ENCODE measurements around the gene SLC44A2. TPM values are rescaled to one million over a fixed set of nuclear protein-coding genes. Genes with fewer than 3 reads are reported as not detected.

SLC44A2 gene
- total RNA-seq, 2 donors from 2014 or later, result 186 to 200 TPM

DNA sequence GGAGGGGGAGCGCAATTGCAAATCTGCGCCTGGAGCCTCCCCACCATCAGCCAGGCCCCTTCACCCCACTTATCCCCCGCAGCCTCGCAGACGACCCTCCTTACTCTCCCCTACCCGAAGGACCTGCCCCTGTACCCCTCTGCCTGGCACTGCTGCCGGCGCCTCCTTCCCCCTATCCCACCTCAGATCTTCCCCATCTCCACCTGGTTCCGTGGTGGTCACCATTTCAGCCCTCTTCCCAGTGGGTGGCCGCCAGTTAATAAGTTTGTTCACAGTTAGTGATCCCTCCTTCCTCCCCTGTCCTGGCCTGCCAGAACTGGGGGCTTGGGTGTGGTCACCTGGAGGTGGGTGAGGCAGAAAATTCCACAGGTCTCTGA, 397 bp downstream of the SLC44A2 start:
- no peak overlapping the region for H3K4me3 Mint-ChIP-seq
- H3K27ac Mint-ChIP-seq, result no peak overlapping the region
- no peaks in the 10 kb centered on the region for H3K27me3 Mint-ChIP-seq
- DNase-seq, result no peak
- H3K4me1 Mint-ChIP-seq, result peaks cover 37% of the 10 kb centered on the region
- ATAC-seq, result no peak
- peaks cover 2% of the 10 kb centered on the region for H3K36me3 Mint-ChIP-seq (ENCODE audit: low read depth)
- H3K9me3 ChIP-seq (ENCODE audit: control insufficient read depth, low read length, poor library complexity, severe bottlenecking), result no peaks in the 10 kb centered on the region

DNA sequence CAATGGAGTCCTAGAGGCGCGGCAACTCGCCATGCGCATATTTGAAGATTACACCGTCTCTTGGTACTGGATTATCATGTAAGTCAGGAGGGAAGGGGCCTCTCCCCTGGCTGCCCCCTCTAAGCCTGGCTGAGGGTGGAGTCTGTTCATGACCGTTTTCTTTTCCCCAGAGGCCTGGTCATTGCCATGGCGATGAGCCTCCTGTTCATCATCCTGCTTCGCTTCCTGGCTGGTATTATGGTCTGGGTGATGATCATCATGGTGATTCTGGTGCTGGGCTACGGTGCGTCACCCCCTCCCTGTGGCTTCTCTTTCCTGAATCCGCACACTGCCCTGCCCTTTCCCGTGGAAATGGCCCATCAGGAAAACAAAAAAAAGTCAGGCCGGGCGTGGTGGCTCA, 6.5 kb downstream of the SLC44A2 start:
- no peaks in the 10 kb centered on the region for H3K27me3 Mint-ChIP-seq
- ATAC-seq (no peak), DNase-seq (no peak)
- no peaks in the 10 kb centered on the region for H3K9me3 ChIP-seq (ENCODE audit: control insufficient read depth, low read length, poor library complexity, severe bottlenecking)
- H3K4me3 Mint-ChIP-seq, result no peak overlapping the region
- no peak overlapping the region for H3K27ac Mint-ChIP-seq
- H3K4me1 Mint-ChIP-seq, result peaks cover 4% of the 10 kb centered on the region
- peaks cover 9% of the 10 kb centered on the region for H3K36me3 Mint-ChIP-seq (ENCODE audit: low read depth)

DNA sequence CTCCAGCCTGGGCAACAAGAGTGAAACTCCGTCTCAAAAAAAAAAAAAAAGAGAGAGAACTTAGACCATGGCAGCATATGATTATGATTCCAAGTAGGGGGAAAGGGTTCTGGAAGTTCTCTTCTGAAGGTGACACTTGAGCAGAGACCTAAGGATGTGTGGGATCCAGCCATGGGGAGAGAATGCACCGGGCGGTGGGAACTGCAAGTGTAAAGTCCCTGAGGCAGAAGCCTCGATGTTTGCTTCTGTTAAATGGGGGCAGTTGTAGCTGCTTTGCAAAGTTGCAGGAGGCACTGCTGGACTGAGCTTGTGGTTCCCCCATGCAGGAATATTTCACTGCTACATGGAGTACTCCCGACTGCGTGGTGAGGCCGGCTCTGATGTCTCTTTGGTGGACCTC, 9.1 kb downstream of the SLC44A2 start:
- no peak overlapping the region for H3K27ac Mint-ChIP-seq
- no peak for DNase-seq
- H3K9me3 ChIP-seq (ENCODE audit: control insufficient read depth, low read length, poor library complexity, severe bottlenecking), result no peaks in the 10 kb centered on the region
- H3K4me1 Mint-ChIP-seq, result peaks cover 2% of the 10 kb centered on the region
- ATAC-seq, result no peak
- peaks cover 14% of the 10 kb centered on the region for H3K36me3 Mint-ChIP-seq (ENCODE audit: low read depth)
- H3K4me3 Mint-ChIP-seq, result no peak overlapping the region
- no peaks in the 10 kb centered on the region for H3K27me3 Mint-ChIP-seq

DNA sequence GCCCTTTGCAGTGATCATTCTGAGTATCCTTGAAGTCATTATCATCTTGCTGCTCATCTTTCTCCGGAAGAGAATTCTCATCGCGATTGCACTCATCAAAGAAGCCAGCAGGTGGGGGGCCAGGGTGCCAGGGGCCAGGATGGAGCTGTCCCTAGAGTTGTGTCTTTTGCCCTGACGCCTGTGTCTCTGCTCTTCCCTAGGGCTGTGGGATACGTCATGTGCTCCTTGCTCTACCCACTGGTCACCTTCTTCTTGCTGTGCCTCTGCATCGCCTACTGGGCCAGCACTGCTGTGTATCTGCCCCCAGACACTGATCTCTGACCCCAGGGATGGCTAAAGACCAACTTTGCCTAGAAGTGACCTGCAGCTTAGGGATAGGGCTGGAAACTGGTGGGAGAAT, 9.6 kb downstream of the SLC44A2 start:
- no peak overlapping the region for H3K27ac Mint-ChIP-seq
- H3K27me3 Mint-ChIP-seq, result no peaks in the 10 kb centered on the region
- H3K4me1 Mint-ChIP-seq, result peaks cover 2% of the 10 kb centered on the region
- H3K9me3 ChIP-seq (ENCODE audit: control insufficient read depth, low read length, poor library complexity, severe bottlenecking), result no peaks in the 10 kb centered on the region
- peaks cover 14% of the 10 kb centered on the region for H3K36me3 Mint-ChIP-seq (ENCODE audit: low read depth)
- no peak for DNase-seq
- no peak overlapping the region for H3K4me3 Mint-ChIP-seq
- ATAC-seq, result no peak

DNA sequence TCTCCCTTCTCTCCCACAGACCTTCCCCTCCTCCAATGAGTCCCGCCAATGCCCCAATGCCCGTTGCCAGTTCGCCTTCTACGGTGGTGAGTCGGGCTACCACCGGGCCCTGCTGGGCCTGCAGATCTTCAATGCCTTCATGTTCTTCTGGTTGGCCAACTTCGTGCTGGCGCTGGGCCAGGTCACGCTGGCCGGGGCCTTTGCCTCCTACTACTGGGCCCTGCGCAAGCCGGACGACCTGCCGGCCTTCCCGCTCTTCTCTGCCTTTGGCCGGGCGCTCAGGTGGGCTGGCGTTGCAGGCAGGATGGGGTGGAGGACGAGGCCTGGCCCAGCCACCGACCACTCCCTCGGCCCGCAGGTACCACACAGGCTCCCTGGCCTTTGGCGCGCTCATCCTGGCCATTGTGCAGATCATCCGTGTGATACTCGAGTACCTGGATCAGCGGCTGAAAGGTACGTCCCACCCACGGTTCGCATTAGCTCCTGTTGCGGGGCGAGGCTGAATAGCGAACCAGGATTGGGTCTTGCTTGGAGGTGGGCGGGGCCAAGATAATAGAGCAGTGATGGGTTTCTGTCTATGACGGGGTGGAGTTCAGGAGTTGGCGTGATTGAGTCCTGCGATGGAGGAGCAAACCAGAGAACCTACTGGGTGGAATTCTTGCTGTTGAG, 11.1 kb downstream of the SLC44A2 start:
- ATAC-seq (no peak), DNase-seq (no peak)
- no peaks in the 10 kb centered on the region for H3K27me3 Mint-ChIP-seq
- no peak overlapping the region for H3K4me3 Mint-ChIP-seq
- H3K27ac Mint-ChIP-seq, result peak overlapping the region; percentile 24
- peaks cover 4% of the 10 kb centered on the region for H3K4me1 Mint-ChIP-seq
- H3K36me3 Mint-ChIP-seq (ENCODE audit: low read depth), result peaks cover 14% of the 10 kb centered on the region
- H3K9me3 ChIP-seq (ENCODE audit: control insufficient read depth, low read length, poor library complexity, severe bottlenecking), result no peaks in the 10 kb centered on the region

DNA sequence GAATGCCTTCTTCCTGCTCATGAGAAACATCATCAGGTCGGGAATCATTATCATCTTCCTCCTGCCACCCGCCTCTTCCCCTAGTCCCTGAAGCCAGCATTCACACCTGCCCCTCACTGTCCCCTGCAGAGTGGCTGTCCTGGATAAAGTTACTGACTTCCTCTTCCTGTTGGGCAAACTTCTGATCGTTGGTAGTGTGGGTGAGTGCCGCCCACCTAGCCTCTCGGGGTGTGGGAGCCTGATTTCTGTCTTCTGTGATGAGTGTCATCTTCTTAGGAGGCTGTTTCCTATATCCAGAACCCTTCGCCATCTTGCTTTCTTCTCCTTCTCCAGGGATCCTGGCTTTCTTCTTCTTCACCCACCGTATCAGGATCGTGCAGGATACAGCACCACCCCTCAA, 12.5 kb downstream of the SLC44A2 start:
- Mint-ChIP-seq H3K36me3 (ENCODE audit: low read depth) (peaks cover 14% of the 10 kb centered on the region), H3K27me3 (no peaks in the 10 kb centered on the region), H3K4me3 (no peak overlapping the region), H3K27ac (peak overlapping the region; percentile 51), H3K4me1 (peaks cover 8% of the 10 kb centered on the region)
- H3K9me3 ChIP-seq (ENCODE audit: control insufficient read depth, low read length, poor library complexity, severe bottlenecking), result no peaks in the 10 kb centered on the region
- no peak for DNase-seq
- ATAC-seq, result no peak

DNA sequence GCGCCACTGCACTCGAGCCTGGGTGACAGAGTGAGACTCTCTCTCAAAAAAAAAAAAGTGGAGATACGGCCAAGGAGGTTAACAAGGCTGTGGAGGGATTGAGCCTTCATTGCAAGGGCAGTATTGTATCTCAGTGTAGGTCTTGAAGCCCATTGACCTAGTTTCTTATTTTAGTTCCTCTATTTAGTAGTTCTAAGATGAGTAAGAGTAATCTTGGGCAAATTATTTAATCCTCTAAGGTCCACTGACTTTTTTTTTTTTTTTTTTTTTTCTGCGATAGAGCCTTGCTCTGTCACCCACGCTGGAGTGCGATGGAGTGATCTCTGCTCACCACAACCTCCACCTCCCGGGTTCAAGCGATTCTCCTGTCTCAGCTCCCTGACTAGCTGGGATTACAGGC, 14.5 kb downstream of the SLC44A2 start:
- DNase-seq, result no peak
- H3K4me3 Mint-ChIP-seq, result no peak overlapping the region
- ATAC-seq, result no peak
- H3K27me3 Mint-ChIP-seq, result no peaks in the 10 kb centered on the region
- H3K9me3 ChIP-seq (ENCODE audit: control insufficient read depth, low read length, poor library complexity, severe bottlenecking), result no peaks in the 10 kb centered on the region
- H3K27ac Mint-ChIP-seq, result no peak overlapping the region
- H3K4me1 Mint-ChIP-seq, result peaks cover 20% of the 10 kb centered on the region
- H3K36me3 Mint-ChIP-seq (ENCODE audit: low read depth), result peaks cover 14% of the 10 kb centered on the region

DNA sequence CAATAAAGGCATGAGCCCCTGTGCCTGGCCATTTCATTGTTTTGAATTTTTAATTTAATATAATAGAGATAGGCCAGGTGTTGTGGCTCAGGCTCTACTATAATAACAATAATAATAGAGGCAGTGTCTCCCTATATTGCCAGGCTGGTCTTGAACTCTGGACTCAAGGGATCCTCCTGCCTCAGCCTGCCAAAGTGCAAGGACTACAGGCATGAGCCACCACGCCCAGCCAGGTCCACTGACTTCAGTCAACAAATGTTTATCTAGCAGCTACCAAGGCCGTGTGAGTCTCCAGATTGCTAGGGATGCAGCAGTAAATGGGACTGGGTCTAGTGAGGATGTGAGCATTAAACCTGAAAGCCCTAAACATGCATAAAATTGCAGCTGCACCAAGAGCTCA, 15.0 kb downstream of the SLC44A2 start:
- ATAC-seq (no peak), DNase-seq (no peak)
- no peak overlapping the region for H3K27ac Mint-ChIP-seq
- no peak overlapping the region for H3K4me3 Mint-ChIP-seq
- H3K36me3 Mint-ChIP-seq (ENCODE audit: low read depth), result peaks cover 14% of the 10 kb centered on the region
- H3K27me3 Mint-ChIP-seq, result no peaks in the 10 kb centered on the region
- no peaks in the 10 kb centered on the region for H3K9me3 ChIP-seq (ENCODE audit: control insufficient read depth, low read length, poor library complexity, severe bottlenecking)
- peaks cover 22% of the 10 kb centered on the region for H3K4me1 Mint-ChIP-seq

DNA sequence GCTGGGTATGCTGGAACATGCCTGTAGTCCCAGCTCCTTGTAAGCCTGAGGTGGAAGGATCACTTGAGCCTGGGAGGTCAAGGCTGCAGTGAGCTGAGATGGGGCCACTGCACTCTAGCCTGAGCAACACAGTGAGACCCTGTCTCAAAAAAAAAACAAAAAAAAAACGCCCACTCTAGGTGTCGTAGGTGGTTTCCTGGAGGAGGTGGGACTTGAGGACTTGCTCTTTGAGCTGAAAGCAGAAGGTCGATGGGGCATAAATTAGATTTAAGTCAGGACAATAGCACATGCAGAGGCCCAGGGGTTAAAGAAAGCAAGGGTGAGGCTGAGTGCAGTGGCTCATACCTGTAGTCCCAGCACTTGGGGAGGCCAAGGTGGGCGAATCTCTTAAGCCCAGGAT, 15.9 kb downstream of the SLC44A2 start:
- peaks cover 24% of the 10 kb centered on the region for H3K4me1 Mint-ChIP-seq
- H3K4me3 Mint-ChIP-seq, result no peak overlapping the region
- peak overlapping the region; percentile 72 for H3K27ac Mint-ChIP-seq
- H3K9me3 ChIP-seq (ENCODE audit: control insufficient read depth, low read length, poor library complexity, severe bottlenecking), result no peaks in the 10 kb centered on the region
- peaks cover 10% of the 10 kb centered on the region for H3K36me3 Mint-ChIP-seq (ENCODE audit: low read depth)
- H3K27me3 Mint-ChIP-seq, result no peaks in the 10 kb centered on the region
- no peak for DNase-seq
- ATAC-seq, result no peak

DNA sequence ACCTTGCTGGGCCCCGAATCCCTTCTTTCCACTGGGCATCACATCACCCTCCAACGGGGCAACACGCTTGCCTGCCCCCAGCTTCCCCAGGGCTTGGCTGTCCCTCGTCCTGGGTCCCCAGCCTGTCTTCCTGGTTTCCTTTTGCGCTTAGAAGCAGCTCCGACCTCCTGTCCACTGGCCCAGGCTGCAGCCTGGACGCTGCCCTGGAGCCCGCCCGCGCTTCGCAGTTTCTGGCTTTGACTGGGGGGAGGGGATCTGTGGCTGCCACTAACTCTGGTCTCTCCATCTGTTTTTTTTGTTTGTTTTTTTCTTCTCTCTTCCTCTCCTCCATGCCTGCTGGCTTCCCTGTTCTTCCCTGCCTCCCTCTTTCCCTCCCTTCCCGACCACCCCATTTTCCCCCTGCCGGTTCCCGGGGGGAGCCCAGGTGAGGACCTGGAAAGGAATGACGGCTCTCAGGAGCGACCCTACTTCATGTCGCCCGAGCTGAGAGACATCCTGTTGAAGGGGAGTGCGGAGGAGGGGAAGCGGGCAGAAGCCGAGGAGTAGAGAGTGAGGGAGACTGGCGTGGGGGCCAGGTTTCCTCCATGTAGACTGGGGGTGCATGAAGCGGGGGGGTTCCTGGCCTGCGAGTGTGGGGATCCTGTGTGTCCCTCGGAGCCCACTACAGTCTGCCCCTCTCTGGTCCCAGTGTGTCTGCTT, 17.3 kb downstream of the SLC44A2 start:
- no peak for ATAC-seq

DNA sequence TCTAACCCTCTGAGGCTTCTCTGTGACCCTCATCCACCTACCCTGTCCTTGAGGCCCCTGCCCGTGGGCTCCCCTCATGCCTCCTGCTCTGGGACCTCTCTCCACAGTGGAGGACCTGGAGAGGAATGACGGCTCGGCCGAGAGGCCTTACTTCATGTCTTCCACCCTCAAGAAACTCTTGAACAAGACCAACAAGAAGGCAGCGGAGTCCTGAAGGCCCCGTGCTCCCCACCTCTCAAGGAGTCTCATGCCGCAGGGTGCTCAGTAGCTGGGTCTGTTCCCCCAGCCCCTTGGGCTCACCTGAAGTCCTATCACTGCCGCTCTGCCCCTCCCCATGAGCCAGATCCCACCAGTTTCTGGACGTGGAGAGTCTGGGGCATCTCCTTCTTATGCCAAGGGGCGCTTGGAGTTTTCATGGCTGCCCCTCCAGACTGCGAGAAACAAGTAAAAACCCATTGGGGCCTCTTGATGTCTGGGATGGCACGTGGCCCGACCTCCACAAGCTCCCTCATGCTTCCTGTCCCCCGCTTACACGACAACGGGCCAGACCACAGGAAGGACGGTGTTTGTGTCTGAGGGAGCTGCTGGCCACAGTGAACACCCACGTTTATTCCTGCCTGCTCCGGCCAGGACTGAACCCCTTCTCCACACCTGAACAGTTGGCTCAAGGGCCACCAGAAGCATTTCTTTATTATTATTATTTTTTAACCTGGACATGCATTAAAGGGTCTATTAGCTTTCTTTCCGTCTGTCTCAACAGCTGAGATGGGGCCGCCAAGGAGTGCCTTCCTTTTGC, 18.0 kb downstream of the SLC44A2 start:
- ATAC-seq, result no peak
- H3K36me3 Mint-ChIP-seq (ENCODE audit: low read depth), result no peaks in the 10 kb centered on the region
- H3K9me3 ChIP-seq (ENCODE audit: control insufficient read depth, low read length, poor library complexity, severe bottlenecking), result no peaks in the 10 kb centered on the region
- H3K27me3 Mint-ChIP-seq, result no peaks in the 10 kb centered on the region
- peaks cover 27% of the 10 kb centered on the region for H3K4me1 Mint-ChIP-seq
- H3K27ac Mint-ChIP-seq, result peak overlapping the region; percentile 78
- no peak overlapping the region for H3K4me3 Mint-ChIP-seq
- no peak for DNase-seq

More for the DNA sequence above, 17.3 kb downstream of the SLC44A2 start:
- H3K4me1 Mint-ChIP-seq, result peaks cover 24% of the 10 kb centered on the region
- H3K27ac Mint-ChIP-seq, result peak overlapping the region; percentile 78
- peaks cover 5% of the 10 kb centered on the region for H3K36me3 Mint-ChIP-seq (ENCODE audit: low read depth)
- DNase-seq, result no peak
- no peaks in the 10 kb centered on the region for H3K27me3 Mint-ChIP-seq
- no peaks in the 10 kb centered on the region for H3K9me3 ChIP-seq (ENCODE audit: control insufficient read depth, low read length, poor library complexity, severe bottlenecking)
- no peak overlapping the region for H3K4me3 Mint-ChIP-seq

DNA sequence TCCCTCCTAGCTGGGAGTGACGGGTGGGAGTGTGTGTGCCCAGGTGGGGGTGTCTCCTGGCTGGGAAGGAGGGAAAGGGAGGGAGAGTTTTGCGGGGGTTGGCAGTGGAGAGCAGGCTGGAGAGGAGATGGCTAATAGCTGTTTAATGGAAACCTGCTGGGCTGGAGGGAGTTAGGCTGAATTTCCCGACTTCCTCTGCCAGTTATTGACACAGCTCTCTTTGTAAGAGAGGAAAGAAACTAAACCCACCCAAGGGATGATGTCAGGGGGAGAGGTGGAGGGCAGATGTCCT, 18.6 kb downstream of the SLC44A2 start:
- Mint-ChIP-seq H3K4me3 (no peak overlapping the region), H3K36me3 (ENCODE audit: low read depth) (no peaks in the 10 kb centered on the region), H3K4me1 (peaks cover 29% of the 10 kb centered on the region), H3K27me3 (no peaks in the 10 kb centered on the region), H3K27ac (peak overlapping the region; percentile 68)
- no peaks in the 10 kb centered on the region for H3K9me3 ChIP-seq (ENCODE audit: control insufficient read depth, low read length, poor library complexity, severe bottlenecking)
- no peak for DNase-seq
- no peak for ATAC-seq

DNA sequence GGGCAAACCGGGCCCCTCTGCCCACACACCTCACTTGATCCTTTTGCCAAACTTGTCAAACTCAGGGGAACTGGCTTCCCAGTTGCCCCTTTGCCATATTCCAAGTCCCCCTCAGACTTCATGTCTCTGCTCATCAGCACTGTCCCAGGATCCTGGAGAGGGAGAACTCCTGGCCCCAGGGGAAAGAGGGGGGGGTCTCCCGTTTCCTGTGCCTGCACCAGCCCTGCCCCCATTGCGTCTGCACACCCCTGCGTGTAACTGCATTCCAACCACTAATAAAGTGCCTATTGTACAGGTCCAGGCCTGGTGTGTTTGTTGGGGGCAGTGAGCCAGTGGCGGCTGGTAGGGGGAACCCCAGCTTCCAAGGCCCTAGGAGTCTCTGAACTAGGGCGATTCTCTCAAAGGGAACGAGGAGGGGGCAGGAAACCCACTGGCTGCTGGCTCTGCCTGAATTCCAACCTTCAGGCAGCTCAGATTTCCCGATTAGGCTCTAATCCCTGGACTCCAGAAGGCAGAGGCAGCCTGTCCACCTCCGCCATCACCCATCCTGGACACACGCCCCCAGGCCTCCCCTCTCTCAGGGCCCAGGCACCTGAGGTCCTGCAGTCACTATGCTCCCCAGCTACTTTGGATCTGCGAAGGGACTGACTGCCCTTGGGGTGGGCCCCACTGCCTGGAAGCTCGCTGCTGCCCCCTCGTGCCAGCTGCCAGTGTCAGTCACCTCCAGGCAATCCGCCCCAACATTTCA, 19.1 kb downstream of the SLC44A2 start:
- H3K9me3 ChIP-seq (ENCODE audit: control insufficient read depth, low read length, poor library complexity, severe bottlenecking), result no peaks in the 10 kb centered on the region
- Mint-ChIP-seq H3K4me3 (no peak overlapping the region), H3K4me1 (peaks cover 27% of the 10 kb centered on the region), H3K27ac (peak overlapping the region; percentile 68), H3K27me3 (no peaks in the 10 kb centered on the region), H3K36me3 (ENCODE audit: low read depth) (no peaks in the 10 kb centered on the region)
- ATAC-seq (peak; percentile 95), DNase-seq (peak; percentile 74 to 83 (median 77))
